ENCODE data around the gene METTL14. TPM values are rescaled to one million over a fixed set of nuclear protein-coding genes. Genes with fewer than 3 reads are reported as not detected.

The METTL14 gene
- total RNA-seq, 1 experiment from 2014 or later = 16.2 TPM

DNA sequence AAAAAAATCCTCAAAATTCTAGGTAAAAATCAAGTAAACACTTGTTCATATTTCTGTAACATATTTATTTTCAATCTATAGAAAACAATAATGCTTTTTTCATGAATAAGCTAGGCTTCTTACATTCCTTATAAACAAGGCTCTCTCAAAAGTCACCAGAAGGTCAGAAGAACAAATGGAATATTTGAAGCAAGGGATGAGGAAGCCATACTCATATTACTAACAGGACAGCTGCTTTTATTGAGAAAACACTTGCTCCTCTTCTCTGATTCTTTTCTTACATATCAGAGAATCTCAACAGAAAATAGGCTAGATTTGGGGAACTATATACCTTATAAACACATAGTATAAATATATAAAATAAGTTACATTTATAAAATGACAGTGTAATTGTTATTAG lies 67.9 kb downstream of the METTL14 start:
- no peak for DNase-seq (ENCODE audit: low read depth, low spot score)
- in situ Hi-C loops (cut with HindIII; ENCODE audit: low pct_unique_long_range_greater_than_20kb, low sequenced_read_pairs) = no loop called here

DNA sequence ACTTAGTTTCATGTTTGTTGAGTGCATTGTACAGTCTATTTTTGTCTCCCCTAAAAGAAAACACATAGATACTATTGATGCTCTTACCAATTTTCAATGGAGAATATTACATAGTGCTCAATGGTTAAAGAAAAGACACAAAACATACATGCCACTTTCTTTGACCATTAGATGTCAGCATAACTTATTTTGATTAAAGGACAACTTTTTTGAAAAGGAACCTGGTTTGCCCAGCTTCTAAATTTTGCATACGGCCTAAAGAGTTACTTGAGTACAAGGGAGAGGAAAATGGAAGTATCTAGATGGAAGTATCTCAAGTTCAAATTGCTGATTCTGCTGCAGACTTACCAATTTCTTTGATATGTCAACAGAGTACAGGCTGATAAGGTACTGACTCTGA lies 68.5 kb downstream of the METTL14 start:
- in situ Hi-C loops (cut with HindIII; ENCODE audit: low pct_unique_long_range_greater_than_20kb, low sequenced_read_pairs) = no loop called here
- DNase-seq (ENCODE audit: low read depth, low spot score) = no peak

DNA sequence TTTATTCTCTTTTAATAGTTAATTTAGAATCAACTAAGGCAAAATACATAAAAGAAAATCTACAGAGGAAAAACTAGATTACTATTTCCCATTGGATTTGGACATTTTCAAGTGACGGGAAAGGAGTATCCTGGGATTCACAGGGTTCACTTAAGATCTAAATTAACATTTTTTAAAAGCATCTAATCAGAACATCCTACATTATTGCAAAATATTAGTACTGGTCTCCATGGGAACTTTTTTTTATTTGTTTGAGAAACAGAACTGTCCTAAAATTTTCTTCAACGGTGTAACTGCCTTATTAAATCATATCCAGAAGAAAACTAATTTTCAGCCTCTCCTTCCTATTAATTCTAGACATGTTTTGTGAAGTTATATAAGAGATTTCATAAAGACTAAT lies 69.7 kb downstream of the METTL14 start:
- no peak for DNase-seq (ENCODE audit: low read depth, low spot score)
- in situ Hi-C loops (cut with HindIII; ENCODE audit: low pct_unique_long_range_greater_than_20kb, low sequenced_read_pairs) = no loop called here

DNA sequence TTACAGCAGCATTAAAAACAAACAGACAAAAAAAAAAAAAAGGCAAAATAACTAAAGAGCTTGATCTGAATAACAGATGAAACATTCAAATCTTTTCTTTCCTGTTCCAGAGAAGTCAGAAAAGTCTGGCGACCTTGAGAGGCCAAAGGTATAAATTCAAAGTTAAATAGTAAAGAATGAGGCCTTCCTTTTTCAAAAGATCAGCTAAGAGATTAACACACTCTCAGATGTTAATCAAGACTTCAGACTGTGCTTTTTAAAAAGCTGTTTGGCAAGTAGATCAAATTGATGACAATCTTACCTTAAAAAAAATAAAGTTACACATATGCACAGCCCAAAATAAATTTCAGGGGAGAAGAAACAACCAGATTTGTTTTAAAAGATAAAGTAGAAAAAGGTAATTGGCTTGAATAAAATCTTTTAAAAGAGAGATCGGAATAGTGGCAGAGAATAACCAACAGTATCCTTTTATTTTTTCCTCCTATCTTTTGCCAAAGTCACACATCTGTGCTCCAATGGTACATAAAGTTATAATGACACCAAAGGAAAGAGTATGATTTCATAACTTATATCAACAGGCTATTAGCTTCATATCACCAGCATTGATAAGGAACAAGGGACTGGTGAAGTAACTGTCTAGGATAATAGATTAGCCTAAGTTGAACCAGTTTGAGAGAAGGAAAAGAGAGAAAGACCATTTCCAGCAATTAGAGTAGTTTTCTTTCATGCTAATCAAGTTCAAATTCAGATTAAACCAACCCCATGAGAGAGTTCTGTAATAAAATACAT lies 70.4 kb downstream of the METTL14 start:
- in situ Hi-C loops (cut with HindIII; ENCODE audit: low pct_unique_long_range_greater_than_20kb, low sequenced_read_pairs) = no loop called here

DNA sequence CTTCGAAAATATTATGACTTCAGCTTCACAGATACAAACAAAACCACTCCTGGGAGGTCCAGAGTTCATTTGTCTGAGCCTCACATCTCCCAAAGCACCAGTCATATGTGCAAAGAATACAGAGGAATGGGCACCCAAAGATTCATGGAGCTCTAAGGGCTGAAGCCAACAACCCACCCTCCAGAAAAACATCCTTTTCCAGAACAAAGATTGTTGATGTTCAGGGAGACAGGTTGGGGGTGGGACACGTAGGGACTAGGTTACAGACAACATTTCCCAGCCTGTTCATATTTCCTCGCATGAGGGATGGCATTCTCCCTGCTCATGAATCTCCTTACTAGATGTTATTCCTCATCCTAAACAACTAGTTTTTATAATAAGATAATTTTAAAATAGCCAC lies 71.2 kb downstream of the METTL14 start:
- no peak for DNase-seq (ENCODE audit: low read depth, low spot score)
- in situ Hi-C loops (cut with HindIII; ENCODE audit: low pct_unique_long_range_greater_than_20kb, low sequenced_read_pairs) = no loop called here

More for the DNA sequence above, 70.4 kb downstream of the METTL14 start:
- DNase-seq (ENCODE audit: low read depth, low spot score) = no peak

DNA sequence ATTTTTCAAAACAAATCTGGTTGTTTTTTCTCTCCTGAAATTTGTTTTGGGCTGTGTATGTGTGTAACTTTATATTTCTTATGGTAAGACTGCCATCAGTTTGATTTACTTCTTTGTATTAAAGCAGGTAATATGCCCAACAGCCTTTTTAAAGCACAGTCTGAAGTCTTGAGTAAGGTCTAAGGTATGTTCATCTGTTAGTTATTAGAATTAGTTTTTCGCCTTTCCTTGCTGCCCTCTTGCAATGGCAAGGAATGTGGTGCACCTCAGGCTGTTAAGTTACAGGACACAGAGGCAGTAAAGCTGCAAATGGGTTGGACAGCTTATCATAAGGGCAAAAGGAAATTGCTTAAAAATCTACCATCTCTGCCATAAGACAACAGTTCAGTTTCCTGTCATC lies 71.8 kb downstream of the METTL14 start:
- in situ Hi-C loops (cut with HindIII; ENCODE audit: low pct_unique_long_range_greater_than_20kb, low sequenced_read_pairs) = no loop called here
- no peak for DNase-seq (ENCODE audit: low read depth, low spot score)

DNA sequence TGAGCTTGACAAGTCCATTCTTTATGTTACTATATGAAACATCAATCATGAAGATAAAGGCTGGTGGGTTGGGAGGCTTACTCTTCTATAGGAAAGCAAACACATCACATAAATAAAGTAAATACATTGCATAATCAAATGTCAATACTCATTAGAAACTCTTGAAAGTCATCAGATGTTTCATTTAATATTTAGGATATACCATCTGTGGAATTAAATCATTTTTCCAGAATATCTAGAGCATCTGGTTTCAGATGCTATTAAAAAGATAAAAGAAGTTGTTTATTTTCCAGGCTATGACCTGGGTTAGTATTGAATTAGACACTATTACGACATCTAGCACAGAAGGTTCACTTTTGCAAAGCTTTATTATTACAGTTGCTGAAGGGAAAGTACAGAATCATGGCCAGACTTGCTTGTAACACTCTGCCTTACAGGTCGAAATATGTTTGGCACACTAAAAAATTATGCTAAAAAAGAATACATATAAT lies 72.6 kb downstream of the METTL14 start:
- in situ Hi-C loops (cut with HindIII; ENCODE audit: low pct_unique_long_range_greater_than_20kb, low sequenced_read_pairs) = no loop called here

DNA sequence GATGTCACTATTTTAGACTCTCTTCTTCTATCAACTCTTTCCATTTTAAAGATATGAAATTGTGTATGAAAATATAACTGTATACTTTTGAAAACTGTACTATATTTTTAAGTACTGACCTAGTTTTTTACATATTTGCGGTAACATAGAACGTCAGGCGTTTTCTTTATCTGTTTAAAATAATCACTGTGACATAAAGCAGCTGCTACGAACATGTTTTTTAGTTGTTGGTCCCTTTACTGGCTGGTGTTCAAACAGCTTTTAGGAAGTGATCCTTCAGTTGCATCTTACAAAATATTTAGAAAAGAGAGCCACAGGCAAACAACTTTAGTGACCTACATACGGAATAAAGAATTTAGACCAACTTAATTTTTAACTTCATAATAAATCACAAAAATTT lies 73.1 kb downstream of the METTL14 start:
- in situ Hi-C loops (cut with HindIII; ENCODE audit: low pct_unique_long_range_greater_than_20kb, low sequenced_read_pairs) = no loop called here

More for the DNA sequence above, 72.6 kb downstream of the METTL14 start:
- no peak for DNase-seq (ENCODE audit: low read depth, low spot score)

DNA sequence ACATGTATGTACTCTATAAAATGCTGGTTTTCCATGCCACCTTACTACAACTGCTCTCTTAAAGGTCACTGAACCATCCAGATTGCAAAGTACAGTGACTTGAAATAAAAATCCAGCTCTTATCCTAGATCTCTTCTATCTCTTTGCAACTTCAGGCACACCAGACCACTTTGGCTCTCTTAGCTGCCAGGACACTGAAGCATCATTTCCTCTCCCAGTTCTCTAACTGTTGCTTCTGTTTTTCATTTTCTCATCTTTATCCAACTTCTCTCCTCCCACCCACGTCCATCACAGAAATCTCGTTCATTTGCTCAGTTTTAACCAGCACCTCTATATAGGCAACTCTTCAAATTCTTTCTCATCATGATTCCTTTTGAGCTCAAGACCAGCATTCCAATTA lies 74.3 kb downstream of the METTL14 start:
- in situ Hi-C loops (cut with HindIII; ENCODE audit: low pct_unique_long_range_greater_than_20kb, low sequenced_read_pairs) = no loop called here
- no peak for DNase-seq (ENCODE audit: low read depth, low spot score)

More for the DNA sequence above, 73.1 kb downstream of the METTL14 start:
- DNase-seq (ENCODE audit: low read depth, low spot score) = no peak

DNA sequence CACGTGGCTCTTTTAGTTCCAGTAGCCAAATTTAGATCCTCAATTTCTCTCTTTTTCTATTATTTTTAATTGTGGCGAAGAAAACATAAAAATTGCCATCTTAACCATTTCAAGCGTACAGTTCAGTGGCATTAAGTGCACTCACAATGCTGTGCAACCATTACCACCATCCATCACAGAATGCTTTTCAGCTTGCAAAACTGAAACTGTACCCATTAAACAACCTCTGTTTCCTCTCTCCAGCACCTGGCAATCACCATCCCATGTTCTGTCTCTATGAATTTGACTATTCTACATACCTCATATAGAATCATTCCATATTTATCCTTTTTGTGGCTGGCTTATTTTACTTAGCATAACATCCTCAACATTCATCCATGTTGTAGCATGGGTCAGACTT lies 74.9 kb downstream of the METTL14 start:
- DNase-seq (ENCODE audit: low read depth, low spot score) = no peak
- in situ Hi-C loops (cut with HindIII; ENCODE audit: low pct_unique_long_range_greater_than_20kb, low sequenced_read_pairs) = no loop called here

DNA sequence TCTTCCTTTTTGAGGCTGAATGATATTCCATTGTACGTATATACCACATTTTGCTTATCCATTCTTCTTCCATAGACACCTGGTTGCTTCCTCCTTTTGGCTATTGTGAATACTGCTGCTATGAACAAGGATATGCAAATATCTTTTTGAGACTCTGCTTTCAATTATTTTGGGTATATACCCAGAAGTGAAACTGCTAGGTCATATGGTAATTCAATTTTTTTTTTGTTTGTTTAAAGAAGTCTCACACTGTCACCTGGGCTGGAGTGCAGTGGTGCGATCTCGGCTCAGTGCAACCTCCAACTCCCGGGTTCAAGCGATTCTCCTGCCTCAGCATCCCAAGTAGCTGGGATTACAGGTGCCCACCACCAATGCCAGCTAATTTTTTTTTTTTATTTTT lies 75.3 kb downstream of the METTL14 start:
- no peak for DNase-seq (ENCODE audit: low read depth, low spot score)
- in situ Hi-C loops (cut with HindIII; ENCODE audit: low pct_unique_long_range_greater_than_20kb, low sequenced_read_pairs) = no loop called here

DNA sequence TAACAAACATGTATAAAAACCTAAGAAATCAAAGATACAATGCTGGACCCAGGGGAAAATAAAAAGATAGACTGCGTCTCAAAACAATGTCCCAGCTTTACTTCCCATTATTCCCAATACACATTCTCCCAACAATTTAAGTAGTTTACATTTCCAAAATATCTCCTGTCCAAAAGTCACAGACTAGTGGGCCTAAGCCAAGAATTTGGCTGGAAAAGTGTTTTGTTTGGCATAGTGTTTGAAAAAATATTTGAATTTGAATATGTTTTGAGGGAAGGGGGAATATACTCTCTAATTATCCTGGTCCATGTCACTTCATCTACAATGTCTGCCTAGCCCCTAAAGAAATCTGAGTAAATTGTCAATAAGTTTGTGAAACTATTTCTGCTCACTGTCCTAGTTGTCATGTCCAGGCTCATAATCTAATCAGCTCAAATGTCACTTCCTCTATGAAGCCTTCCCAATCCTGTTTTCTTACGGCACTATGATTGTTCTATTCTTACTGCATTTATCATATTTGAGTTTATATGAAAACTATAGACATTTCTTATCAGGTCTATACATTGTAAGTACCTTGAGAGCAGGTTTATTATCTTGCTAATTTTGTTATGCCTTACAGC lies 76.3 kb downstream of the METTL14 start:
- in situ Hi-C loops (cut with HindIII; ENCODE audit: low pct_unique_long_range_greater_than_20kb, low sequenced_read_pairs) = no loop called here
- DNase-seq (ENCODE audit: low read depth, low spot score) = no peak

DNA sequence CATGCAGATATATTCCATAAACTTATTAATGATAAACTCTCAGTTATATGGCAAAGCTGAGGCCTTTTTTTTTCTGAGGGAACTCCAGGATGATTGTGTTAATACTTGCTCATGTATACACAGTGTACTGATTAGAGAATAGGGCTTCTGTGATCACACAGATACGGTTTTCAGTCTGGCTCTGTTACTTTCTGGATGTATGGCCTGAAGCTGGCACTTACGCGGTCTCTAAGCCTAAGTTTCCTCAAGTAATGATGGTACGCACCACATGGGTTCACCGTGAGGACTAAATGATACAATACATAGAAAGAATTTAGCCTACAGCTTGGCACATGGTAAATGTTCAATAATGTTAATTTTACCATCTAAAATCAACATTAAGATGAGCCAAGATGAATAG lies 77.0 kb downstream of the METTL14 start:
- DNase-seq (ENCODE audit: low read depth, low spot score) = no peak
- in situ Hi-C loops (cut with HindIII; ENCODE audit: low pct_unique_long_range_greater_than_20kb, low sequenced_read_pairs) = no loop called here

DNA sequence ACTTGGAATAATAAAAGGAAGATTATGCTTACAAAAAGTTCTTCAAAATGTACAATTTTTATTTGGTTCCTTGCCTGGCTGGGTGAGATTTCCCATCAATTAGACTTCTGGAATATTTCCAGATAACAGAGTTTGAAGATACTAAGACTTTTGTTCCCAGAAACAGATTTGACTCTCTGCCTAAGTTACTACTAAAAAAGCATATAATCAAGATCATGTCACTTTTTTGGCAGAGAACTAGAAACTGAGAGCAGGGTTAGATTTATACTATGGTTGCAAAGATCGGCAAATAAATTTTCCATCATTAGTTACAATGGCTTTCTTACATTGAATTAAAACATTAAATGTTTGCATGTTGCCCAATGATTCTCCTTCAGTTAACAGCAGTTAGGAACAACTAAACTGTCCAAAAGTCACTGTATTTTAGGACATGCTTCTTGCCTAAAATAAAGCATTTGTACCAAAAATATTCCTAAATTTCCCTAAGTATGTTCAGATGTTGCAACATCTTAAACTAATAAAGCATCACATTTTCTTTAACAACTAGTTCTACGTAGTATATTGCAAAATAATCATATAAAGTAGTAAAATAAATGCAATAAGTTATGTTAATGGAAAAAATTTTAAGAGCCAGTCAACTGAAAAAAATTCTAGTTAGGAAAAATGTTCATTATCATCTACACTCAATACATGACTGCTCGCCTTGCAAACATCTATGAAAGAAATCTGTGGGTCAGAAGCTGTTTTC lies 77.7 kb downstream of the METTL14 start:
- no peak for DNase-seq (ENCODE audit: low read depth, low spot score)
- in situ Hi-C loops (cut with HindIII; ENCODE audit: low pct_unique_long_range_greater_than_20kb, low sequenced_read_pairs) = no loop called here

Small RNA genes lying within 50 kb of the gene (small RNA-seq; reads per million reads assigned to genes)
- 0 reads per million in 2 experiments for gene SEPT14P4

Other genes with a start within 250 kb of the METTL14 start
- 10.3 and 12.1 TPM in 2 replicates for gene SEC24D, start 150.7 kb downstream of the METTL14 start, total RNA-seq (2014; rRNA removed; shearing (Covaris generic))
- gene SYNPO2, start 203.5 kb downstream of the METTL14 start, total RNA-seq (2014; rRNA removed; shearing (Covaris generic)) = 0.32 and 0.69 TPM in 2 replicates